Measurements from ENCODE around the gene TBC1D9.

Gene TBC1D9

GRCh38 chr4:140602714-140603113, 153.5 kb downstream of the TBC1D9 start:
- TF ChIP-seq POLR2A (IDR thresholded peaks at IDR 0.05; ENCODE audit: low read length) (no peak), GATA1 (IDR thresholded peaks at IDR 0.05; ENCODE audit: low read depth, low read length) (no peak)
- DNase-seq: no peak

GRCh38 chr4:140600408-140600807, 155.8 kb downstream of the TBC1D9 start:
- no peak for DNase-seq
- TF ChIP-seq GATA1 (IDR thresholded peaks at IDR 0.05; ENCODE audit: low read depth, low read length): no peak

- DNase-seq: no peak
- TF ChIP-seq POLR2A (IDR thresholded peaks at IDR 0.05; ENCODE audit: low read length): no peak
Observed at GRCh38 chr4:140595065-140595464, 161.1 kb downstream of the TBC1D9 start.

- no peak for TF ChIP-seq POLR2A (IDR thresholded peaks at IDR 0.05; ENCODE audit: low read length)
- TF ChIP-seq GATA1 (IDR thresholded peaks at IDR 0.05; ENCODE audit: low read depth, low read length): no peak
- DNase-seq: no peak
Observed at GRCh38 chr4:140584439-140584838, 171.7 kb downstream of the TBC1D9 start.

GRCh38 chr4:140581078-140581477, 175.1 kb downstream of the TBC1D9 start:
- DNase-seq: no peak
- TF ChIP-seq GATA1 (IDR thresholded peaks at IDR 0.05; ENCODE audit: low read depth, low read length) (no peak), POLR2A (IDR thresholded peaks at IDR 0.05; ENCODE audit: low read length) (no peak)

- no peak for TF ChIP-seq GATA1 (IDR thresholded peaks at IDR 0.05; ENCODE audit: low read depth, low read length)
- no peak for TF ChIP-seq POLR2A (IDR thresholded peaks at IDR 0.05; ENCODE audit: low read length)
- DNase-seq: no peak
Observed at GRCh38 chr4:140579278-140579677, 176.9 kb downstream of the TBC1D9 start.

GRCh38 chr4:140575489-140575888, 180.7 kb downstream of the TBC1D9 start:
- TF ChIP-seq POLR2A (IDR thresholded peaks at IDR 0.05; ENCODE audit: low read length) (no peak), GATA1 (IDR thresholded peaks at IDR 0.05; ENCODE audit: low read depth, low read length) (no peak)

GRCh38 chr4:140571620-140572019, 184.6 kb downstream of the TBC1D9 start:
- no peak for DNase-seq
- no peak for TF ChIP-seq GATA1 (IDR thresholded peaks at IDR 0.05; ENCODE audit: low read depth, low read length)
- no peak for TF ChIP-seq POLR2A (IDR thresholded peaks at IDR 0.05; ENCODE audit: low read length)

More at GRCh38 chr4:140575489-140575888, 180.7 kb downstream of the TBC1D9 start:
- DNase-seq: no peak
